ENCODE measurements around the gene BAHCC1. TPM values are rescaled to one million over a fixed set of nuclear protein-coding genes. Genes with fewer than 3 reads are reported as not detected.

BAHCC1 gene
- polyA plus RNA-seq, 2 donors, result 3.0 to 9.1 TPM

DNA sequence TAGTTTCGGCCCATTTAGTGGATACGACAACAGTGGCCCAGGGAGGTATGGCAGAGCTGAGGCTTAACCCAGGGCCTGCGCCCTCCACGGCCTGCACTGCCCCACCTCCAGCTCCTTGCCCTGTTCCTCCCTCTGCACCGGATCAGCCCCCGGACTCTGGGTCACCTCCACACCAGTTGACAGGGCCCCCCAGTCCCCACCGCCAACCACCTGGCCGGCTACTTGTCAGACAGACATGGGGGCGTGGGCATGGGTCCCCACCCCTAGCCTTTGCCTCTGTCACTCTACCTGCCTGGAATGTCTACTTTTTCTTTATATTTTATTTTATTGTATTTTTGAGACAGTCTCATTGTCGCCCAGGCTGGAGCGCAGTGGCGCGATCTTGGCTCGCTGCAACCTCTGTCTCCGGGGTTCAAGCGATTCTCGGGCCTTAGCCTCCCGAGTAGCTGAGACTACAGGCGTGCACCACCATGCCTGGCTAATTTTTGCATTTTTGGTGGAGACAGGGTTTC lies 120.3 kb downstream of the BAHCC1 start:
- H3K27ac ChIP-seq (ENCODE audit: low read depth in 2 of 2, low read length in 1 of 2), result peak overlapping the region; percentile 100
- peaks cover 9 to 20% of the 10 kb centered on the region in 2 donors for H3K4me1 ChIP-seq (ENCODE audit: control insufficient read depth in 2 of 2, insufficient read depth in 2 of 2, low read length in 1 of 2)
- H3K9me3 ChIP-seq (ENCODE audit: control insufficient read depth in 2 of 2, insufficient read depth in 1 of 2, low read depth in 1 of 2, low read length in 1 of 2), result no peaks in the 10 kb centered on the region
- peak overlapping the region; percentile 77 to 80 for H3K4me3 ChIP-seq (ENCODE audit: low read depth in 1 of 2, low read length in 2 of 2)
- no peaks in the 10 kb centered on the region for H3K27me3 ChIP-seq (ENCODE audit: control insufficient read depth in 1 of 2, insufficient read depth in 2 of 2, low read length in 2 of 2)
- peaks cover 0 to 17% of the 10 kb centered on the region in 2 donors for H3K36me3 ChIP-seq (ENCODE audit: control insufficient read depth in 2 of 2, insufficient read depth in 2 of 2, low read length in 1 of 2)
- 46 to 49% methylated on average over 19 of the region's 19 CpGs for WGBS, 2 donors

Other genes with a start within 250 kb of the BAHCC1 start
- gene PVALEF, start 229.9 kb upstream of the BAHCC1 start, polyA plus RNA-seq, result not detected
- 1 to 10 TPM; 1.1 to 1.2 TPM for gene AATK, start 229.2 kb upstream of the BAHCC1 start, polyA plus RNA-seq
- 1 to 10 TPM; 5.2 to 8.7 TPM for gene CEP131, start 172.5 kb upstream of the BAHCC1 start, polyA plus RNA-seq
- gene TEPSIN, start 156.4 kb upstream of the BAHCC1 start, polyA plus RNA-seq, result 10 to 100 TPM; 21.6 to 40.3 TPM
- 10 to 100 TPM; 34.0 to 37.1 TPM for gene NDUFAF8, start 156.1 kb upstream of the BAHCC1 start, polyA plus RNA-seq
- 10 to 100 TPM; 22.9 to 40.5 TPM for gene SLC38A10, start 100.2 kb upstream of the BAHCC1 start, polyA plus RNA-seq
- 1,000 to 10,000 TPM; 1,763 to 5,708 TPM for gene ACTG1, start 117.3 kb downstream of the BAHCC1 start, polyA plus RNA-seq
- gene FSCN2, start 132.9 kb downstream of the BAHCC1 start, polyA plus RNA-seq, result 1 to 10 TPM in 1 of 2 donors, under 1 TPM in 1; 0.54 to 2.0 TPM
- gene FAAP100, start 156.9 kb downstream of the BAHCC1 start, polyA plus RNA-seq, result 10 to 100 TPM; 17.3 to 27.1 TPM
- gene NPLOC4, start 241.7 kb downstream of the BAHCC1 start, polyA plus RNA-seq, result 10 to 100 TPM; 30.6 to 38.8 TPM
- 1 to 10 TPM in 1 of 2 donors, under 1 TPM in 1; 0.56 to 1.7 TPM for gene TSPAN10, start 241.7 kb downstream of the BAHCC1 start, polyA plus RNA-seq